NCI-H2227 (cell line): ENCODE measurements around the gene ADGRF4.
"Not testable (repeated sequence)": the region's sequence is repeated elsewhere in the genome, so short reads cannot be mapped to it uniquely, and the experiment has no call there.

Experiments used
- DNase-seq: peaks from one replicate; lab custom pipeline; 2025; ENCODE audit not compliant: unreplicated experiment; lab: John Stamatoyannopoulos, UW

ADGRF4 gene

DNA sequence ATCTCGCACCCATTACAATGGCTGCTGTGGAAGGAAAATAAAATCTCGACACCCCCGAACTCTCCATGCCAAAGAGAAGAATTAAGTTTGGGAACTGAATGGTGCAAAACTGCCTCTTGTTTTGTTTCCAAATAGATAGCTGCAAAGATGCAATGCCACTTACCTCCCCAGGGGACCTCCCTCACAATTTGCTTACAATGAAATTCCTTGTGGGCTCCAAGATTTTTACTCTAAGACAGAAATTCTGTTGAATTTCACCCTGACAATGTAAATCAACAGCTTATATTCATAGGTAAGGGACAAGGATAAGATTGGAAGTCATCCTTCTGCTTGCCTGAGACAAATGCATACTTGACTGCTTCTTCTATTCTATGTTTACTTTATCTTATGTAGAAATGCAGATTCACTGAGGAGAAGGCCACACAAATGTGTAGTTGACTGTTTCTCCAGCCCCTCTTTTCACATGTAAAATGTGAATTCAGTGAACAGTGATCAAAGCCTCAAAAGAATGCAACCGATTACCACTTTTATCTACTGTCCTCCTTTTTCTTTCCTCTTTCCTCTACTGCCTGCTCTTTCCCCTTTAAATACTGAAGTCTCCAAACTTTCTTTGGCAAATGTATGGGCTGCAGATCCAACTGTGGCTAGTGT lies 36.6 kb downstream of the ADGRF4 start:
- no peak for DNase-seq

- no peak for DNase-seq
Measured at GRCh38 chr6:47736083-47736700, 37.8 kb downstream of the ADGRF4 start.

GRCh38 chr6:47737406-47737805 lies 39.0 kb downstream of the ADGRF4 start:
- DNase-seq, result no peak

DNA sequence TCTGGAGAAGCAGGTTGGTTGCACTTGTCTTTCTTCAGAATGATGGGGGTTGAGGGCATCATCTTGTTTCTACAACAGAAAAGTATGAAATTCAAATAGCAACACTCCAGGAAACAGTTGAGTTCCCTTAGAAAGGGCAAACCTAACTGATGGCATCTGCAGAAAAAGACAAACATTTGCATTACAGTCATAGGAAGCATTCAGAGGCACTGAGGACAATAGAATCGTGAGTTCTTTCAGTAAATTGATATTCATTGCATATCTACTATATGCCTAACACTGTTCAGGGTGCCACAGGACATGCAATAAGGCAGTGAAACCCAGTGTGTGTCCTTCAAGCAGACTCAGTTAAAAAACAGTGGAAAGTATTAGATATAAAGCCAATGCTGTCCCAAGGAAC lies 42.3 kb downstream of the ADGRF4 start:
- no peak for DNase-seq

GRCh38 chr6:47741807-47742206 lies 43.4 kb downstream of the ADGRF4 start:
- DNase-seq, result no peak

DNA sequence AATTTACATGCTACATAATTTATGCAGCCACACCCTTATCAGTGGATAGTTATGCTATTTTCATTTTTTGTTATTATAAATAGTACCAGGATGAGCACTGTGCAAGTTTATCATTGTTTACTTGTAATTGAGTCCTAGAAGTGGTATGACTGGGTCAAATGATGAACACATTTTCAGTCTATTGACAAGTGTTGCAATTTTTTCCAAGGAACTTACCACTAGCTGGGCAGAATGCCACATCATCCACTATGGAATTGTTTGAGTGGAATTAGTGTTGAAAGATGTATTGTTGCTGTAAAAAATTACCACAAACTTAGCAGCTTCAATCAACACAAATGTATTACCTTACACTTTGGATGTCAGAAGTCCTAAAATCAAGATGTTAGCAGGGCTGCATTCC lies 45.4 kb downstream of the ADGRF4 start:
- no peak for DNase-seq

- DNase-seq, result not testable (repeated sequence)
Measured at GRCh38 chr6:47745269-47745668, 46.9 kb downstream of the ADGRF4 start.

- no peak for DNase-seq
Measured at GRCh38 chr6:47749757-47750156, 51.4 kb downstream of the ADGRF4 start.

- DNase-seq, result no peak
Measured at GRCh38 chr6:47752801-47753200, 54.4 kb downstream of the ADGRF4 start.

DNA sequence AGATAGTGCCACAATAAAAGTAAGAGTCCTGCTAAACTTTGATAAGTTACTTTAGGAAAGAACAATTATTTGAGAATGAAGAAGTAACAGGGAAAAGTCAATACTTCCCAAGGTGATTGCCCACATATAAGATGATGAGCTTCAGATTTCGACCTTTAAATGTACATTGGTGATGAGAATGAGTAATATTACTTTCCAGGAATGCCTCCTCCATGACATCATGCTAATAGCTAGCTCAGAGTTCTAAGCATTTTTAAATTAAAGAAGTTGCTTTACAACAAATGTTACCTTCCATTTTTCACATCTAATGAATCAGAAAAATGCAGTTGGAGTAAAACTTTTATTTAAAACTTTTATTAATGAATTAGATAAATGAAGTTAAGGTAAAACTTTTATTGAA lies 61.0 kb downstream of the ADGRF4 start:
- no peak for DNase-seq

DNA sequence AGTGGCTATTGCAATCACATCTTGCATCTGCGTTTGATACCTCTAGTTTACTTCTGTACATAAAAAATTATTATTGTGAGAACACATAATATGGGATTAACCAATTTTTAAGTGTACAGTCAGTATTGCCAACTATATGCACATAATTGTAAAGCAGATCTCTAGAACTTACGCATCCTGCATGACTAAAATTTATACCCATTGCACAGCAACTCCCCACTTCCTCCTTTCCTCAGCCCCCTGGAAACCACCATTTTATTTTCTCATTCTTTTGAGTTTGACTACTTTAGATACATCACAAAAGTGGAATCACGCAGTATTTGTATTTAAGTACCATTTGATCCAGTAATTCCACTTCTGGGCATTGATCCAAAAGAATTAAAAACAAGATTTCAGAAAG lies 64.1 kb downstream of the ADGRF4 start:
- DNase-seq, result no peak

DNA sequence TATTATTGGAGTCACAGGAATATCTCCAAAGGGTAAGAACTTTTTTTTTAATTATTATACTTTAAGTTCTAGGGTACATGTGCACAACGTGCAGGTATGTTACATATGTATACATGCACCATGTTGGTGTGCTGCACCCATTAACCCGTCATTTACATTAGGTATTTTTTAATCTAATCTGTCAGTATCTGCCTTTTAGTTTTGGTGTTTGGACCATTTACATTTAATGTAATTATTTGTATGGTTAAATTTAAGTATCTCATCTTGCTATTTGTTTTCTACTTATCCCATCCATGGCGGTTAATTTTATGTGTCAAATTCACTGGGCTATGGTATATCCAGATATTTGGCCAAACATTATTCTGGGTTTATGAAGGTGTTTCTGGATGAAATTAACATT lies 68.1 kb downstream of the ADGRF4 start:
- DNase-seq, result no peak

GRCh38 chr6:47767102-47767501 lies 68.7 kb downstream of the ADGRF4 start:
- DNase-seq, result no peak

- no peak for DNase-seq
Measured at GRCh38 chr6:47769982-47770381, 71.6 kb downstream of the ADGRF4 start.
